GM21526 (cell line): Measurements from ENCODE around the gene PNPLA5.

ENCODE experiments used
- ATAC-seq: cut with Tn5 transposase; IDR thresholded peaks from one replicate; pipeline ENCODE4 v1.9.1; 2021; ENCODE audit warnings: moderate library complexity; ENCODE audit not compliant: unreplicated experiment, low FRiP score

The PNPLA5 gene

DNA sequence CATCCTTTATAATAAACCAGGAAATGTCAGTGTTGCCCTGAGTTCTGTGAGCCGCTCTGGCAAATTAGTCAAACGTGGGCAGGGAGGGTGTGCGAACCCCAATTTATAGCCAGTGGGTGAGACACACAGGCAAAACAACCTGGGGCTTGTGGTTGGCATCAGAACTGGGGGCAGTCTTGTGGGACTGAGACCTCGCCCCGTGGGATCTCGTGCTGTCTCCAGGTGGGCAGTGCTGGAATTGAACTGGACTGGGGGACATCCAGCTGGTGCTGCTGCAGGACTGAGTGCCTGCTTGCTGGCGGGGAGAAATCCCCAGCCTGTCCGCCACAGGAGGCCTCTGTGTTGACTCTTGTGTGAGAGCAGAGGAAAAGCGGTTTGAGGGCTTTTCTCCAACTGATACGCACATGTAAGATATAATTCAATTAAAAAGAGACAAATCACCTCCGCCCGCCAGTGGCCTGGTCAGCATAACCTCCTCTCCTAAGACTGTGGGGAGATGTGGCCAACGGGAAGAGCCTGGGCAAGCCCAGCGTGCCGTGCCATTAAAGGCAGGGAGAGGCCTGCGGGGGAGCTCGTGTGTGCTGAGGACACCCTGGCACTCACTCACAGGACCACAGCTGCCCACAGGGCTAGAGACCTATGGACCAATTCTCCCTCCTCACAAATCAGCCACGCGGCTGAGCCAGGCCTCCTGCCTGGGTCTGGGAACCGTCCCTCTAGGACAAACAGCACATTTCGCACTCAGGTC is 47.9 kb downstream of the PNPLA5 start:
- ATAC-seq: no peak

DNA sequence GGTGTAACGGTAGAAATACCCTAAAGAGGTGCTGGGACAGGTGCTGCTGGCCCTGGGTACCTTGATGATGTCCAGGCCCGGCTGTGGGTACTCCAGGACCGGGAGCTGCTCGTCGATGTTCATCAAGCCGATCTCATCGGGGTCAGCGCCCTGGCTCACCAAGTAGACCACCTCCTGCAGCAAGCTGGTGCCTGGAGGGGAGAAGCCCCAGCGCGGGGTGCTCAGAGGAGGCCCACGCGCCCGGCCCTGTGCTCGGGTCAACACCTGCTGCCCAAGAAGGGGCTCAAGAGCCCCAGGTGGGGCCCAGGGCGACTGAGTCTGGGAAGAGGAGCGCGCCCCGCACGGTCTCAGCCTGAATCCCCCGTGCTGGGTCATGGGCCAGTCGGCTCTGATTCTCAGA is 50.1 kb downstream of the PNPLA5 start:
- no peak for ATAC-seq

GRCh38 chr22:43840851-43841250 is 51.0 kb downstream of the PNPLA5 start:
- ATAC-seq: no peak

DNA sequence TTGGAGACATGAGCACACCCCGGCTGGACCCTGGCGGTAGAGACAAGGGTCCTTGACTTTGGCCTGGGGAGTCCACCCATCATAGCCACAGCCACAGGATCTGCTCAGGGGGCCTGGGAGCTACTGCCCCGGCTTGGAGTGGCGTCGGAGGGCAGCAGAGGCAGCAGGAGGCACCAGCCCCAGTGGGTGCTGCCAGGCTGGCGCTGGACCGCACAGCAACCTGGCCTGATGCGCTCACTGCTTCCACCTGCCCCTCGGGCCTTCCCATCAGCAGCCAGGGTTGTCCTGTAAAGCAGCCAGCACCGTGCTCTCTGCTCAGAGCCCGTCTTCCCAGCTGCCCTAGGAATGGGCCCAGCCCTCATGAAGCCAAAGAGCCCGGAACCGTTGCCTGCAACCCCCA is 51.4 kb downstream of the PNPLA5 start:
- ATAC-seq: no peak

GRCh38 chr22:43839781-43840180 is 52.0 kb downstream of the PNPLA5 start:
- ATAC-seq: no peak

DNA sequence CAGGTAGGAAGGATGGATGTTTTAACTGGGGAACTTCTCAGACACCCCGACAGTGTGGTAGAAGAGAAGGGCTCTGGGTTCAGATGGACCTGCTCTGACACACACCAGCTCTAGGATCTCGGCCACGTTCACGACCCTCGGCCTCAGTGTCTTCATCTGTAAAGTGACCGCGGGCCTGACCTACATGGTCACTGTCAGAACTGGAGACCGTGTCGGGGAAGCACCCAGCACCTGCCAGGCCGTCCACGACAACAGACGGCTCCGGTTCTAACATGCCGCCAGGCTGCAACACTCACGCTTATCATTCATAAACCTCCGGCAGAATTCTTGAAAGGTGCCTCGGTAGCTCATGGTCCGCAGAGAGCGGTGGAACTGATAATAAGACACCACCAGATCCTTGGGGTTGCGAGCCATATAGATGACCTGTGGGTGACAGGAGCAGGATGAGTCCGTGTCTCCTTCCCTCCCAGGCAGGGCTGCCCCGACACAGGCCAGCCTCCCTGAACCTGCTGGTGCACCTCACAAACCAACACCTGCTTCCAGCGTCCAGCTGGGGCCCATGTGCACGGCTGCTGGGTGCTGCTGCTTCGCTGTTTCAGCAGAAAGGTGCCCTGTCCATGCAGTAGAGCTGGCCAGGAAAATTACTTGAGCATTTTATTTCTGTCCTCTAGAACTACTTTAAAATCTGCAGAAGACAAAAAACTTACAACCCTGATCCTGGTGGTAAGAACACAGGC is 53.1 kb downstream of the PNPLA5 start:
- ATAC-seq: no peak

DNA sequence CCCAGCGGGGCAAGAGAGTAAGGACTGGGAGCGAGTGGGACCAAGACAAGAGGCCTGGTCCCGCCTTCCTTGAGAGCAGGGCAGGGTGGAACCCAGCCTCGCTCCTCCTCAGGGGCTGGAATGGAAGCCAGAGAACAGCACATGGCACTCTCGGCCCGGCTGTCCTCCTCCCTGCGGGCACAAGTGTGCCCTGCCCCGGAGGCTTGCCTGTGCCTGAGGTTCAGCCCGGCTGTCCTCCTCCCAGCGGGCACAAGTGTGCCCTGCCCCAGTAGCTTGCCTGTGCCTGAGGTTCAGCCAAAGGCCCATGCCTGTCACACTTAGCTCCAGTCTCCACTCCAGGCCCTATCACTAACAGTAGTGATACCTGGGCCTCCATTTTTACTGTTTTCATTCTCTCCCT is 53.7 kb downstream of the PNPLA5 start:
- no peak for ATAC-seq

DNA sequence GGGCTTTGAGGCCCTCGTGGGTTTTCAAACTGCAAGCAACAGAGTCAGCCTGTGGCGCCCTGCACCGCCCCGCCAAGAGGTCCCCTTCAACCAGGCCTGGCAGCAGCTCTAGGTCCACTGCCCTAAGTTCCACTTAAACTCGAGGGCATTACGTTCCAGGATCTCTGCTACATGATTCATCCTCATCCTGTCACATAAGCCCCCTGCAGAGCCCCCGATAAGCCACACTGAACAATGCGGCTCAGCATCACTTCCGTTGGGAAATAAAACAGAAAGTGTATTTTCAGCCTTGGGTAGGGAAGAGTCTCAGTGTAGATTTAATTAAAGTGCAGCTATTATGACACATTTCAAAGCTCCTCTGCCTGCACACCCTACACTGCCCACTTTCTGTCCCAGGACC is 54.1 kb downstream of the PNPLA5 start:
- ATAC-seq: no peak

DNA sequence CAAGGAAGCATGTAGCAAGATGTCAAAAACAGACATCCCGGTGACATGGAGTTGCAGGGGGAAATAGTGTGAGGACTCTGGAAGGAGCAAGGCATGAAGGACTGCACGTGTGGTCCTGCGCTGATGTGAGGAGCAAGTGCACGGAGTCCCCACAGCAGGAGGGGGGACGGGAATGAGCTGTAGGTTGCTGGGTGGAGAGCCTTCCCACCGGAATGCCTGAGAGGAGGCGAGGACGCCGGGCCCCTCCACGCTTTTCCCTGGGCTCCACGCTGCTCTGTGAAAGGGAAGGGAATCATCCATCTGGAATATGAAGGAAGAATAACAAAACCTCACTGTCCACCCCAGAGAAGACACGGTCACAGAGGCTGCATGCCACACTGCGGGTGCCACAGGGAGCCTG is 56.1 kb downstream of the PNPLA5 start:
- no peak for ATAC-seq

DNA sequence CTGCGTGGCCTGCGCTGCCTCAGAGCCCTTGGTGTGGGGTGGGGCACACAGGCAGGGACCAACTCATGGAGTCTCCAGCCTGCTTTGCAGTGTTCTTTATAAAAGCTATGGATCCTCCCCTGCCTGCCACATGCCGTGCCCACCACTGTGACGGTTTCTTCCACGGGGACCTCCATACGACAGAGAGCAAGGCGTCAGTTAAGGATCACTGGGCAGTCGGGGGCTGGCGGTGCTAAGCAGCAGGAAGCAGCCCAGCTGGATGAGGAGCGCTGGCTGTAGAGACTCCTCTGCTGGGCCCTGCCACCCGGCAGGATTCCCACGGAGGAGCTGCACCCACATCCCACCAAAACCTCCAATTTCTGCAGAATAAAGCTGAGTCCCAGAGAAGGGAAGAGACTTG is 56.6 kb downstream of the PNPLA5 start:
- no peak for ATAC-seq

DNA sequence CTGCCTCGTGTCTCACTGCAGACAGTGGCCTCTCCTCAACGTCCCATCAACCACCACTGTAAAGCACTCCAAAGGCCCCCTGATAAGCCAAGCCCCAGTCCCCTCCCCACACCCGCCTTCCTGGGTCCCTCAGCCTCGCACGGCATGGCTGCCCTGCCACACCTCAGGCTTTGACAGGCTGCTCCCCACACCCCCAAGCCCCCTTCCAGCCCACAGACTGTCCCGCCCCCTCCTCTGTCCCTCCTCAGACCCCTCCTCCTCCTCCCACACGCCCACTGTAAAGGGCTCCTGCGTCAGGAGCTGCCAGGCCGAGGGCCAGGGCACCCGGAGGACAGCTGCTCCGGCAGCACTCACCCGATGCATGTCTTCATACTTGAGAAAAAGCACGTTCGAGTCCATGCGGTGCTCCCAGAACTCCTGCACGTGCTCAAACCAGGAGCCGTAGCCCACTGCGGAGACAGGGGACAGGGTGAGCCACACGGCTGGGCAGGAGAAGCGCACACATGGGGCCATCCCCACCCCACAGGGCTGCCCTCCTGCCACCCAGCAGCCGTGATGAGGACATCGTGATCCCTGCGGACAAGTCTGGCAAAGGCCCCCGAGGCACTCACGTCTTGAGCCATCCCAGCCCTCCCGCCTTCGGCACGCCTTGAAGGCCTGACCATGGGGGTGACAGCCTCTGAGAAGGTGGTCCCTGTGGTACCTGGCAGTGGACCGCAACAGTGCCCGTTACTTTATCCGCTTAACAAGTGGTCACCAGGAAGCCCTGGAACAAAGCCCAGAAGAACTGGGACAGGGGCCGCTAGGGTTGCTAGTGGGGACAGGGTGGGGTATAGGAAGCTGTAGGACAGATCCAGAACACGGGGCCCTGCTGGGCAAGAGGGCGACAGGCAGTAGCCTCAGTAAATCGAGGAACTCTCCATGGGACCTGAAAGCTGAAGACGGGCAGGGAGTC is 58.2 kb downstream of the PNPLA5 start:
- no peak for ATAC-seq

GRCh38 chr22:43832393-43833265 is 59.2 kb downstream of the PNPLA5 start:
- ATAC-seq: no peak

DNA sequence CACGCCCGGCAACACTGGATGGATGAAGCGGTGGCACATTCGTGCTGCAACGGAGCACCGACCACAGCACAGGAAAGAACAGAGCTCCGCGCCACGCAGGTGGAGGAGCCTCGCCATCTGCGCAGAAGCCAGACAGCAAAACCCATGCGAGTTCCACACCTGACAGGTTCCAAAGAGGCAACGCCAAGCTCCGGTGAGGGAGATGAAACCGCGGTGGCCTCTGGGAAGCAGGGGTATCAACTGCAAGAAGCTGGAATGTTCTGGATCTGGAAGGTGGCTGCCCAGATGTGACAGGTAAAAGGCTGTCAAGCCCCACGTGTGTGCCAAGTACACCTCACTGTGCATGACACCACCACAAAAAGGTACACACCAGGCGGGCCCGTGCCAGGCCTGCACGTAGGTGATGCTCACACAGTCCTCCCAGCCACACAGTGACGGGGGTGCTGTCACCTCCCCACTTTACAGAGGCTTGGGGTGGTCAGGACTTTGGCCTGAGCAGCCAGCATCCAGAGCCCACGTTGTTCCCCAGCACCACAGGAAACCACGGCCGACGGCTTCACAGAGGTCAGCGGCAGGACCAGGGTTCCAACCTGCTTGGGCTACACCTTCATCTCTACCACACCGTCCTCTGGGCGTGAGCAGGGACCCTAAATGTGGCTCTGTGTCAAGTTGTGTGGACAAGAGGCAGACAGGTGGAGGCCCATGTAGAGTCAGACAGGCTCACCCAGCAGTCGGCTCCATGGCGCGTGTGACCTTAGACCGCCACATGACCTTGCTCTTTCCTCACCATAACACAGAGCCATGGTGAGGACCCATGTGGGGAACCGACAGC is 60.0 kb downstream of the PNPLA5 start:
- no peak for ATAC-seq

DNA sequence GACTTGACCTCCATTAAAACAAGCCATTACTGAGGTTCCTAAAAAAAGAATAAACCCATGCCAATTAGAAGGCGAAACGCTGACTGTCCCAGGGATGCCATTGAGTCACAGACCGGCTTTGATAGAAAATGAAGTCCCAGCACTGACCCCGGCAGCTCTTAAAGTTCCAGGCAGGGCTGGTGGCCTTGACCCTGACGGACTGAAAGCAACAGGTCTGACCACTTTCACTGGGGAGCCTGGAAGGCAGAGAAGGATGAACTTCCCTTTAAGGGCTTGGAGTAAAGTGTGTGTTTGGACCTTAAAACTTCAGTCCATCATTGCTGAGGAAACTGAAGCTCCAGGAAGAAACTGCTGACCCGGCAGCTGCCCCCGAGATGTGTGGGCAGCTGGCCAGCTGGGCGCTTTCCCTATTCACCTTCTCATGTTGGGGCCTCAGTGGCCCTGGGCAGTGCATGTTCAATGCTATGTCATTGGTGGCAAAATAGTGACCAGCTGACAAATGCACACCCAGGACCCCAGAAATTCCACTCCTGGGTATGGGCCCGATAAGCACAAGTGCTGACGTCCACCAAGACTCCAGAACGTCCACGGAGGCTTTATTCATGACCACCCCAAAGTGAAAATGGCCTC is 60.8 kb downstream of the PNPLA5 start:
- ATAC-seq: no peak

- ATAC-seq: no peak
These were observed 61.6 kb downstream of the PNPLA5 start for GRCh38 chr22:43829904-43830851.
